IMR-90 (cell line): ENCODE results near the gene ADCY5. TPM values are rescaled to one million over a fixed set of nuclear protein-coding genes. Genes with fewer than 3 reads are reported as not detected.

Experiments
- ATAC-seq: fragments of 200-7000 bp; cut with Tn5 transposase; 2 replicates; pipeline ENCODE4 v1.9.1; 2020; ENCODE audit warnings: low read depth, mild to moderate bottlenecking, moderate library complexity
- BruUV-seq: library from RNA; stranded (reverse); fragments of 400-500 nt; replicated peaks from 2 replicates; lab custom pipeline; 2021; lab: Mats Ljungman, UMichigan
- CTCF ChIA-PET: fragments of 300-600 bp; formaldehyde crosslinking; extraction: SDS; loops from one replicate; lab custom pipeline; 2021; ENCODE audit warnings: antibody characterized with exemption; lab: Yijun Ruan, JAX
- POLR2A ChIA-PET: fragments of 300-600 bp; sonication (Branson Sonifier 250); formaldehyde crosslinking; loops from one replicate; lab custom pipeline; 2022; ENCODE audit warnings: antibody characterized with exemption; ENCODE audit not compliant: unreplicated experiment; lab: Charles Lee
- DNase-seq: peaks from one replicate; pipeline ENCODE4 v3.0.0; 2013
- H2AFZ ChIP-seq: replicated peaks from 2 replicates; pipeline ENCODE3; 2013; ENCODE audit warnings: low read length, mild to moderate bottlenecking; ENCODE audit not compliant: poor library complexity
- H2AK5ac ChIP-seq: 2 replicates; pipeline ENCODE4 v1.6.1; 2013; ENCODE audit warnings: low read depth, low read length, inconsistent platforms
- H2AK9ac ChIP-seq: replicated peaks from 2 replicates; pipeline ENCODE3; 2013; ENCODE audit warnings: mild to moderate bottlenecking, low read depth, low read length, moderate library complexity; ENCODE audit not compliant: poor library complexity
- H2BK120ac ChIP-seq: 2 replicates; pipeline ENCODE4 v1.6.1; 2013; ENCODE audit warnings: low read depth, low read length, inconsistent platforms
- H2BK15ac ChIP-seq: 3 replicates; pipeline ENCODE4 v1.6.1; 2013; ENCODE audit warnings: low read depth, low read length, inconsistent platforms
- H2BK20ac ChIP-seq: 2 replicates; pipeline ENCODE4 v1.6.1; 2013; ENCODE audit warnings: low read depth, mild to moderate bottlenecking, inconsistent platforms, low read length, moderate library complexity
- H2BK5ac ChIP-seq: 2 replicates; pipeline ENCODE4 v1.6.1; 2013; ENCODE audit warnings: mild to moderate bottlenecking, low read depth, low read length, inconsistent platforms; ENCODE audit not compliant: poor library complexity, severe bottlenecking
- H3K14ac ChIP-seq: replicated peaks from 2 replicates; pipeline ENCODE4 v1.6.1; 2013; ENCODE audit warnings: low read depth, low read length, inconsistent platforms
- H3K18ac ChIP-seq: 2 replicates; pipeline ENCODE4 v1.6.1; 2013; ENCODE audit warnings: low read depth, low read length, control low read depth
- H3K23ac ChIP-seq: 2 replicates; pipeline ENCODE4 v1.6.1; 2013; ENCODE audit warnings: low read depth, low read length, inconsistent platforms
- H3K27ac ChIP-seq: 2 replicates; pipeline ENCODE4 v1.5.1; 2013; ENCODE audit warnings: mild to moderate bottlenecking, control low read depth, low read length; ENCODE audit not compliant: insufficient read depth
- H3K27me3 ChIP-seq: 2 replicates; pipeline ENCODE4 v1.6.1; 2013; ENCODE audit warnings: low read length; ENCODE audit not compliant: control insufficient read depth, insufficient read depth
- H3K36me3 ChIP-seq: 2 replicates; pipeline ENCODE4 v1.6.1; 2013; ENCODE audit warnings: low read length, mixed read lengths; ENCODE audit not compliant: control insufficient read depth, insufficient read depth
- H3K4ac ChIP-seq: 2 replicates; pipeline ENCODE4 v1.6.1; 2013; ENCODE audit warnings: low read depth, low read length, inconsistent platforms
- H3K4me1 ChIP-seq: 2 replicates; pipeline ENCODE4 v1.6.1; 2013; ENCODE audit warnings: low read length, mixed read lengths; ENCODE audit not compliant: control insufficient read depth, insufficient read depth
- H3K4me2 ChIP-seq: 2 replicates; pipeline ENCODE4 v1.6.1; 2013; ENCODE audit warnings: low read depth, mild to moderate bottlenecking, control low read depth, low read length, moderate library complexity
- H3K4me3 ChIP-seq: 2 replicates; pipeline ENCODE4 v1.5.1; 2013; ENCODE audit warnings: low read depth, mild to moderate bottlenecking, control low read depth, low read length, moderate library complexity; ENCODE audit not compliant: insufficient read depth
- H3K56ac ChIP-seq: 2 replicates; pipeline ENCODE4 v1.6.1; 2013; ENCODE audit warnings: low read length, inconsistent platforms; ENCODE audit not compliant: insufficient read depth; ENCODE audit errors: extremely low read depth
- H3K79me1 ChIP-seq, 2 experiments: 2 replicates each; pipeline ENCODE4 v1.6.1; 2013; ENCODE audit warnings: low read length in 2 of 2, inconsistent platforms in 1 of 2, low read depth in 1 of 2
- H3K9ac ChIP-seq: 2 replicates; pipeline ENCODE4 v1.6.1; 2013; ENCODE audit warnings: low read depth, low read length, control low read depth
- H3K9me1 ChIP-seq: 2 replicates; pipeline ENCODE4 v1.6.1; 2013; ENCODE audit warnings: low read length, inconsistent platforms; ENCODE audit not compliant: insufficient read depth
- H3K9me3 ChIP-seq: 2 replicates; pipeline ENCODE4 v1.6.1; 2013; ENCODE audit warnings: low read length; ENCODE audit not compliant: control insufficient read depth, insufficient read depth
- H4K20me1 ChIP-seq: 2 replicates; pipeline ENCODE4 v1.6.1; 2013; ENCODE audit warnings: low read length, inconsistent platforms; ENCODE audit not compliant: insufficient read depth
- H4K5ac ChIP-seq: 2 replicates; pipeline ENCODE4 v1.6.1; 2013; ENCODE audit warnings: mild to moderate bottlenecking, low read depth, low read length, control low read depth
- H4K8ac ChIP-seq, 2 experiments: 2 replicates each; pipeline ENCODE4 v1.6.1; 2013; ENCODE audit warnings: low read depth in 2 of 2, low read length in 2 of 2, control low read depth in 1 of 2, inconsistent platforms in 1 of 2
- H4K91ac ChIP-seq: 2 replicates; pipeline ENCODE4 v1.6.1; 2013; ENCODE audit warnings: low read depth, low read length, inconsistent platforms; ENCODE audit not compliant: insufficient read depth
- MAFK ChIP-seq: IDR thresholded peaks from 2 replicates; pipeline ENCODE4 v1.6.1; 2012; ENCODE audit warnings: low read depth, low read length, improper control_type of control experiment
- MAZ ChIP-seq: IDR thresholded peaks from 2 replicates; pipeline ENCODE4 v1.6.1; 2012; ENCODE audit warnings: low read depth, mild to moderate bottlenecking, low read length, improper control_type of control experiment, moderate library complexity, borderline replicate concordance
- POLR2A ChIP-seq: IDR thresholded peaks from 2 replicates; pipeline ENCODE4 v1.6.1; 2012; ENCODE audit warnings: mild to moderate bottlenecking, low read depth, low read length
- RAD21 ChIP-seq: IDR thresholded peaks from 2 replicates; pipeline ENCODE4 v1.6.1; 2012; ENCODE audit warnings: low read length, improper control_type of control experiment
- SMC3 ChIP-seq: fragments of 150-350 bp; IDR thresholded peaks from 2 replicates; pipeline ENCODE4 v1.6.1; 2016; ENCODE audit warnings: low read depth, mild to moderate bottlenecking, antibody characterized with exemption, low read length, moderate library complexity
- WGBS, 2 experiments: methylation state at CpG; one replicate each; pipeline versions ENCODE4 v1.1.5 to v1.1.7; 2013; ENCODE audit warnings: missing lambda C conversion rate in 2 of 2; ENCODE audit not compliant: insufficient read length in 1 of 2; ENCODE audit errors: extremely low coverage in 2 of 2; 5-methylcytosine and 5-hydroxymethylcytosine counted together
- dilution Hi-C: fragments of 300-500 bp; cut with HindIII; formaldehyde crosslinking; loops from one replicate; pipeline ENCODE4 v1.14.3; 2018; ENCODE audit warnings: low sequenced_read_pairs; ENCODE audit not compliant: unreplicated experiment
- in situ Hi-C: fragments of 300-500 bp; cut with MboI; formaldehyde crosslinking; loops from 3 replicates; pipeline ENCODE4 v1.14.3; 2019; ENCODE audit warnings: low sequenced_read_pairs, inconsistent platforms, mixed read lengths
- intact Hi-C: fragments of 100-400 bp; cut with micrococcal nuclease; formaldehyde crosslinking; loops from 2 replicates; pipeline ENCODE4 v1.10.0; 2022
- polyA plus RNA-seq, 3 experiments: library from polyadenylated mRNA; depleted of rRNA; stranded (reverse); fragments of >200 nt; gene quantifications; 2 replicates each; pipeline ENCODE4 v1.2.3, GENCODE V29; 2012; ENCODE audit warnings: low replicate concordance in 1 of 3
- total RNA-seq: library from RNA; depleted of rRNA; stranded (reverse); fragments of >200 nt; gene quantifications from 2 replicates; pipeline ENCODE4 v1.2.3, GENCODE V29; 2012

The ADCY5 gene
- total and polyA plus RNA-seq, 2 of the 4 experiments (the other 2 are of a cell fraction), result 0.14 to 0.18 TPM

DNA sequence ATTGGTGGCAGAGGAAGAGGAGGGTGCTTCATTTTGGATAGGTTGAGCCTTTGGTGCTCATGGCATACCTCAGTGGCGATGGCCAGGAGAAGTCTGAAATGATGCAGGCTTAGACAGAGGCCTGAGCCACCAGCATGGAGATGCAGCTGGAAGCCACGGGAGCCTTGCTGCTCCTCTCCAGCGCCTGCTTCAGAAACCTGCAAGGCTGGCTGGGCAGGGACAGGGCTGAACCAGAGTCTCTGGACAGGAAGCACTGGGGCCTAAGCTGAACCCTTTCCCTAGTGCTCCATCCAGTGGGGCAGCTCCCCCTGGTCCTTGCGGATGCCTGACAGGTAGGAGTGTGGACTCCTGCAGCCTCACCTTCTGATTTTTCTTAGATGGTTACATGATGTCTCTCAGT, 36.7 kb upstream of the ADCY5 start:
- peaks cover 25% of the 10 kb centered on the region for H3K27me3 ChIP-seq
- in situ Hi-C loops, result loop anchor here (5.0 kb wide), 1 partner anchor 158 kb away; no protein-coding TSS in a partner anchor
- CTCF ChIA-PET, result no interaction called here

More for the DNA sequence above, 36.7 kb upstream of the ADCY5 start:
- dilution Hi-C loops (no loop called here), intact Hi-C loops (no loop called here)
- Histone ChIP-seq H4K91ac (no peak overlapping the region), H3K14ac (no peak overlapping the region), H3K18ac (no peak overlapping the region), H3K9me1 (no peaks in the 10 kb centered on the region), H2BK120ac (no peak overlapping the region), H3K4me2 (no peak overlapping the region), H4K8ac (no peak overlapping the region), H2AK5ac (no peak overlapping the region), H3K9me3 (no peaks in the 10 kb centered on the region), H2BK15ac (no peak overlapping the region), H3K4ac (no peak overlapping the region), H3K36me3 (peaks cover 3% of the 10 kb centered on the region; the same call in 1 of the 2 replicates), H2BK5ac (no peak overlapping the region), H3K23ac (no peak overlapping the region), H4K20me1 (no peaks in the 10 kb centered on the region), H3K4me3 (no peak overlapping the region), H3K56ac (no peak overlapping the region), H3K4me1 (no peaks in the 10 kb centered on the region), H3K9ac (no peak overlapping the region), H2BK20ac (no peak overlapping the region), H2AK9ac (peak overlapping the region; percentile 34), H3K79me1 (no peaks in the 10 kb centered on the region), H2AFZ (no peak overlapping the region), H4K5ac (no peak overlapping the region), H3K27ac (no peak overlapping the region)
- POLR2A ChIA-PET, result no interaction called here
- no TSS peak for BruUV-seq
- ATAC-seq, result no peak
- TF ChIP-seq MAFK, result no peak
- TF ChIP-seq MAZ, result no peak
- no peak for TF ChIP-seq SMC3
- TF ChIP-seq RAD21, result no peak
- no peak for TF ChIP-seq POLR2A
- DNase-seq, result no peak
- WGBS, 2 experiments, result 93% methylated on average over 3 of the region's 4 CpGs; no CpG with 5 or more reads in 1 of the 2 experiments
